K562 (cell line): ENCODE data around the gene NKAPL. TPM values are rescaled to one million over a fixed set of nuclear protein-coding genes. Genes with fewer than 3 reads are reported as not detected.

Source experiments
- CHAMP1 ChIP-seq: fragments of 450-650 bp; IDR thresholded peaks from 2 replicates; pipeline ENCODE4 v1.6.1; 2016; ENCODE audit warnings: mild to moderate bottlenecking
- DACH1 ChIP-seq: fragments of 450-650 bp; IDR thresholded peaks from 2 replicates; pipeline ENCODE4 v1.6.1; 2018; ENCODE audit not compliant: partially characterized antibody
- DLX4 ChIP-seq: fragments of 250-450 bp; sonication (Bioruptor Pico); IDR thresholded peaks from 2 replicates; pipeline ENCODE4 v1.6.1; 2021; ENCODE audit warnings: mild to moderate bottlenecking
- EP400 ChIP-seq: fragments of 450-650 bp; IDR thresholded peaks from 2 replicates; pipeline ENCODE4 v1.6.1; 2017; ENCODE audit warnings: antibody characterized with exemption, mild to moderate bottlenecking, moderate library complexity
- MCM2 ChIP-seq: fragments of 450-650 bp; IDR thresholded peaks from 2 replicates; pipeline ENCODE4 v1.6.1; 2017; ENCODE audit warnings: low read depth, mild to moderate bottlenecking
- MED1 ChIP-seq: sonication (generic); formaldehyde crosslinking; IDR thresholded peaks from 2 replicates; pipeline ENCODE4 v1.8.1; 2023; ENCODE audit warnings: missing genetic modification reagents, borderline replicate concordance
- MEF2A ChIP-seq: IDR thresholded peaks from 2 replicates; pipeline ENCODE4 v1.6.1; 2011; ENCODE audit warnings: low read depth, mild to moderate bottlenecking, low read length, moderate library complexity; ENCODE audit not compliant: control insufficient read depth
- MIER1 ChIP-seq: fragments of 450-650 bp; IDR thresholded peaks from 2 replicates; pipeline ENCODE4 v1.6.1; 2016; ENCODE audit warnings: antibody characterized with exemption, mild to moderate bottlenecking, low read depth
- SNIP1 ChIP-seq: fragments of 450-650 bp; IDR thresholded peaks from 2 replicates; pipeline ENCODE4 v1.7.1; 2017; ENCODE audit warnings: low read depth, mild to moderate bottlenecking
- THRB ChIP-seq: fragments of 450-650 bp; formaldehyde crosslinking; conservative IDR thresholded peaks from 2 replicates; pipeline ENCODE4 v1.4.0; 2022; ENCODE audit warnings: mild to moderate bottlenecking, missing genetic modification characterization
- ZNF316 ChIP-seq: fragments of 450-650 bp; IDR thresholded peaks from 2 replicates; pipeline ENCODE4 v1.6.1; 2016
- ZNF431 ChIP-seq: sonication (generic); formaldehyde crosslinking; IDR thresholded peaks from 2 replicates; pipeline ENCODE4 v1.8.0; 2022; ENCODE audit warnings: mild to moderate bottlenecking, missing genetic modification reagents
- polyA plus RNA-seq, 8 experiments: library from polyadenylated mRNA; depleted of rRNA in 4 of 8; stranded (reverse) in 5 of 8; unstranded in 3 of 8; fragments of >200 nt; fragmentation: Nextera tagmentation in 2 of 8; fragmentation: Illumina TruSeq in 1 of 8; extraction: Ambion mirVana in 2 of 8; extraction: Trizol in 1 of 8; gene quantifications; 2 replicates each; pipeline versions ENCODE4 v1.2.1 to v1.2.3, GENCODE V29; 2011 to 2014; ENCODE audit warnings: inconsistent platforms in 1 of 8, missing spikeins in 1 of 8
- total RNA-seq, 7 experiments: library from RNA; depleted of rRNA in 6 of 7; stranded (reverse); fragments of >200 nt in 6 of 7; fragmentation: Illumina TruSeq in 2 of 7; extraction: Trizol in 2 of 7; gene quantifications; 2 replicates each; pipeline versions ENCODE4 v1.2.1 to v1.2.3, GENCODE V29; 2011 to 2021; ENCODE audit warnings: low replicate concordance in 1 of 7

NKAPL gene
- total and polyA plus RNA-seq, 9 of the 15 experiments (the other 6 are each of a cell fraction or from before 2014, with no cell fraction given), result not detected

GRCh38 chr6:28269492-28269891 is 10.4 kb downstream of the NKAPL start (continued):
- TF ChIP-seq CHAMP1, result peak; percentile 45; the same call in 1 of the 2 replicates
- TF ChIP-seq THRB (CRISPR knock-in tag), result no peak
- no peak for TF ChIP-seq SNIP1
- peak; percentile 100 for TF ChIP-seq ZNF316
- no peak for TF ChIP-seq MCM2
- TF ChIP-seq MIER1, result no peak
- TF ChIP-seq MEF2A, result no peak
- TF ChIP-seq EP400, result no peak; the same call in 1 of the 2 replicates
- TF ChIP-seq DLX4, result no peak
- no peak for TF ChIP-seq MED1
- no peak for TF ChIP-seq ZNF431 (CRISPR knock-in tag)
- TF ChIP-seq DACH1, result no peak
